ENCODE measurements around the gene CUL1.

The CUL1 gene

DNA sequence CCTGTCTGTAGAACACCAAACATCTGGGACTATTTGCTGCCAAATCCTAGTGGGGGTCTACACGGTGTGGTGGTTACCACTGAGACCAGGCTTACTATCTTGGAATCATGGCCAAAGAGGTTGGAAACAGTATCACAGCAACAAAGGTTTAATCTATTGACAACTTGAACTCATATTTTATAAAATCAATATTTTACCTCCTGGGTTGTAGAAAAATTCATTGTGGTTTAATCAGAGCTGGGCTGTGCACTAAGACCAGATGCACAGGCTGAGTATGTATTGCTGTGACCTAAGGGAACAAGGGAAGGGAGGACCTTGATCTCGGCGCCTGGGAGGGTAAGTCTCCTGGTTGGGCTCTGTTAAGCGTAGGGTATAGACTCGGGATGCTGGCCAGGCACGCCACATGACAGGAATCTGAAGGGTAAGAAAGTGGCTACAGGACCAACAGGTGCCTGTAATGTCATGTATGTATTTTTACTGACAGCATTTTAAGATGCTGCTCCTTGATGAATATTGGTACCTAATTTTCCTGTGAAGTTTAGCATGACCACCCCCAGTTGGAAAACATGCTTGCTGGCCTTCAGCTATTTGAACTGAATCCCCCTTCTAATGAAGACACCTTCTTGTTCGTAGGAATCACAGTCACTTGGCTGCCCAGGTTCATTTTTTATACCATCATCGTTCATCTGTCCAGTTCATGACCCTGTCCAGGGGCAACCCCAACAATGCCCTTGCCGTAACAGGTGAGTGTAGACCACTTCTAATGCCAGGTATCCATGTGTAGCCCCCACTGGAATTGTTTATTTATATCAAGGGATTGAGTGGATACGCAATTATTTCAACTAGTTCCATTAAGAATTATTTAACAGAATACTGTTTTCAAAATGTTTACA, 105.9 kb downstream of the CUL1 start:
- no peak for DNase-seq (ENCODE audit: low read depth, low spot score)

- no peak for DNase-seq (ENCODE audit: low read depth, low spot score)
Observed at GRCh38 chr7:148806187-148806586, 107.5 kb downstream of the CUL1 start.

GRCh38 chr7:148807436-148807835, 108.7 kb downstream of the CUL1 start:
- no peak for DNase-seq (ENCODE audit: low read depth, low spot score)

- no peak for DNase-seq (ENCODE audit: low read depth, low spot score)
Observed at GRCh38 chr7:148809856-148810255, 111.2 kb downstream of the CUL1 start.

DNA sequence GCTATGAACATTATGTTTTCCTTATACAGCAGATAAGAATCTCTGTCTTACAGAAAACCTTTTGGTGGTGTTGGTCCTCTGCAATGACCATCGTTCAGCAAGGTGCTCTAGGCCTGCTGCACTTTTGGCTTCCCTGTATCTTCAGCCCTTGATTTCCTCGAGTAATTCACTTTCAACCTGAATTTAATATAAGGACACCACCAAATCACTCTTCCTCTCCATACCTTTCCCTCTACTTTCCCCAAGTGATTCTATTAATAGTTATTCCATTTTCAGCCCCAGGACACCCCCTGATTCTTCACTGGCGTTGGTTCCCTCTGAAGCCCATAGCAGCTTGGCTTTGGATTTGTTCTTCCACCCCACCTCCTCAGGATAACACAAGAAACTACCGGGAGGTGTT, 113.2 kb downstream of the CUL1 start:
- no peak for DNase-seq (ENCODE audit: low read depth, low spot score)

GRCh38 chr7:148813890-148814289, 115.2 kb downstream of the CUL1 start:
- no peak for DNase-seq (ENCODE audit: low read depth, low spot score)

DNA sequence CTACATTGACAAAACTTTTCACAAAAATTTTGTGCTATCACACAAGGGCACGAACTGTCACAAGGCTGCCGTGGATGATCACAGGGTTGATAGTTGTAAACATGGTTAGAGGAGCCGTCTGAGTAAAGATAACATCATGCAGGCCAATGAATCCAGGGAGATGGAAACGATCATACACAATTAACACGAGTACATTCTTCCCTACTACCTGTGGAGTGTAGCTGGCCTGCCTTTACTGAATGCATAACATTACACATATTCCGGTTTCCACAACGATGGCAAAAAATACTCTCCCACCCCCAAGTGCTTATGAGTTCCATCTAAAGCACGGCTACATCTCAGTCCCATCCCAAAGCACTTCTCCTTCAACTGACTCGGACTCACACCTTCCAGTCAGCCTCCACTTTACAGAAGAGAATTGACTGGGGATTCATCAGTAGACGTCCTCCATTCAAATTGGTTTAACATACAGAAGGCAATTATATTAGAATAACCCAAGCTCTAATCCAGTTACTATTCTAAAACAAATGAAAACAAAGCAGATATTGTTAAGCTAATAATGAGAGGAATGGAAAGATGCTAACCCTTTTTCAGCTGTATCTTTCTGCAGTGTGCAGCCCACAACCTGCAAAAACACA, 116.3 kb downstream of the CUL1 start:
- no peak for DNase-seq (ENCODE audit: low read depth, low spot score)

DNA sequence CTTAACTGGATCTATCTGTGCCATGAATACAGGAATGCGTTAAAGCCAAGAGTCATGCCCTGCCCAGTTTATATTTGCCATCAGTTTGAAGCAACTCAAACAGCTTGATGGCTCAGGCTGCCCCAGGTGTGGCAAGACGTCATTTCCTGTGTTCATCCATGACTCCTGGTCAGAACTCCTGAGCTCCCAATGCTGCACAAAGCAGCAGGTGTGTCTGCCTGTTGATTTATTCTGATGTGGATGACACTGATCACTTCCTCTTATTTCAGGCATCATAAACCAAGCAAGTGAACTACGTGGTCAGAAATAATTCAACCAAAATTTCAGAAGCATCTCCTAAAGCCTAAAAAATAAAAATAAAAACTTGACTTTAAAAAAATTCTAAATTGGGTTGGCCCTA, 116.9 kb downstream of the CUL1 start:
- DNase-seq (ENCODE audit: low read depth, low spot score): no peak

GRCh38 chr7:148819697-148820360, 121.1 kb downstream of the CUL1 start:
- no peak for DNase-seq (ENCODE audit: low read depth, low spot score)

GRCh38 chr7:148821422-148821821, 122.7 kb downstream of the CUL1 start:
- DNase-seq (ENCODE audit: low read depth, low spot score): no peak

GRCh38 chr7:148824864-148825263, 126.2 kb downstream of the CUL1 start:
- no peak for DNase-seq (ENCODE audit: low read depth, low spot score)

- no peak for DNase-seq (ENCODE audit: low read depth, low spot score)
Observed at GRCh38 chr7:148825338-148825737, 126.6 kb downstream of the CUL1 start.

DNA sequence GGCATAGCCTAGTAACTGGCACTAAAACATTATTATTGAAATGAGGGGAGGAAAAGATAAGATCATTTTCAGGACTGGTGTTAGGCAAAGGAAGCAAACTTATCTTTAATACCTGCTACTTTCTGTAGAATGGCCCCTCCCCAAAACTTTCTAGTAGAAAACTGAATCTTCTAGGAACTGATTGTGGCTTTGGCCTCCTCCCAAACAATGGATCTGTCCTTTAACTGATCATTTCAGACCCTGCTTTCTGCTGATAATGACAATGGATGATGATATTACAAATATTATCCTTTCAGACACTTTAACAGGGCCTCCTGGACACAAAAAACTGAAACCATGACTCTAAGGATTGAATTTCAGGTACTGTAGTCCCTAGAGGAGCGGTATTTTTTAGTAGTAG, 130.3 kb downstream of the CUL1 start:
- DNase-seq (ENCODE audit: low read depth, low spot score): no peak

DNA sequence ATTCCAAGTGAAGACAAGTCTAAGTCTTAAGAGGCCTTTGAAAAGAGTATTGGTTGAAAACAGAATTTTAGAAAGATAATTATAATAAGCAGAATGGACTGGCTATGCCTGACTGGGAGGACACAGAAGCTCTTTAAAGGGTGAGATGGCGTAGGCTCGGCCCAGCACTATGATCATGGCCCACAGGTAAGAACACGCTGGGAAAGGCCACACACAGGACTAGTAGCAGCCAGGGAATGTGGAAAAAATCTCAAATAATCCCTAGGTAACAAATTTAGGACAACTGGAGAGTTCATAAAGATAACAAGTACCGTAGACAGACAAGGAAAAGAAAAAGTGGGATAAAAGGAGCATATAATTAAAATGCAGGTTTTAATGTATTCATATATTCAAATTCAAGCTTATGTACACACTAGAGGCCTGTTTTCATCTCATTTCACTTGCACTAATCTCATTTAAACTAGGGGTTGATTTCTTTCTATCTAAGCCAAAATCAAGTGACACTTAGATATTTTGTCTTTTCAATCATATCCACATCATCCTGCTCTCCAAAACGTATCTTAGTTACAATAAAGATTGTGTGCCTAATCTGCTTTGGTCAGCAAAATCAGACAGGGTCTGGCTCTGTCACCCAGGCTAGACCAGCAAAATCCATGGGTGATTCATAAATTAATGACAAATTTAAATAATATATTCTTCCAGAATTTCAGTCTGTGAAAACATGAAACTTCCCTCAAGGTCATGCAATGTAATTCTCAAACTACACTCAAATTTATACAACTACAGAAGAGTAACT, 132.4 kb downstream of the CUL1 start:
- DNase-seq (ENCODE audit: low read depth, low spot score): no peak

- no peak for DNase-seq (ENCODE audit: low read depth, low spot score)
Observed at GRCh38 chr7:148831782-148832181, 133.1 kb downstream of the CUL1 start.

GRCh38 chr7:148834605-148835004, 135.9 kb downstream of the CUL1 start:
- DNase-seq (ENCODE audit: low read depth, low spot score): no peak

GRCh38 chr7:148835854-148836253, 137.2 kb downstream of the CUL1 start:
- no peak for DNase-seq (ENCODE audit: low read depth, low spot score)

DNA sequence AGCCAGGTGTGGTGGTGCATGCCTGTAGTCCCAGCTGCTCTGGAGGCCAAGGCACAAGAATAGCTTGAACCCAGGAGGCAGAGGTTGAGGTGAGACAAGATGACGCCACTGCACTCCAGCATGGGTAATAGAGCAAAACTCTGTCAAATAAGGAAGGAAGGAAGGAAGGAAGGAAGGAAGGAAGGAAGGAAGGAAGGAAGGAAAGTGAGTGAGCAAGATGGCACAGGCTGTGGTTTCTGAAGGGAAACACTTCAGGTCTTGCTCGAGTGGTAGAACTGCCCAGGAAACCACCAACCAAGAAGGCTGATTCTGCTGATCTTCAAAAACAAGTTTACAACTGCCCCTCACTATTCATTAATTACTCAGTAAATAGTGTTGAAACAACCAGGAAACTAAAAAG, 140.2 kb downstream of the CUL1 start:
- no peak for DNase-seq (ENCODE audit: low read depth, low spot score)

DNA sequence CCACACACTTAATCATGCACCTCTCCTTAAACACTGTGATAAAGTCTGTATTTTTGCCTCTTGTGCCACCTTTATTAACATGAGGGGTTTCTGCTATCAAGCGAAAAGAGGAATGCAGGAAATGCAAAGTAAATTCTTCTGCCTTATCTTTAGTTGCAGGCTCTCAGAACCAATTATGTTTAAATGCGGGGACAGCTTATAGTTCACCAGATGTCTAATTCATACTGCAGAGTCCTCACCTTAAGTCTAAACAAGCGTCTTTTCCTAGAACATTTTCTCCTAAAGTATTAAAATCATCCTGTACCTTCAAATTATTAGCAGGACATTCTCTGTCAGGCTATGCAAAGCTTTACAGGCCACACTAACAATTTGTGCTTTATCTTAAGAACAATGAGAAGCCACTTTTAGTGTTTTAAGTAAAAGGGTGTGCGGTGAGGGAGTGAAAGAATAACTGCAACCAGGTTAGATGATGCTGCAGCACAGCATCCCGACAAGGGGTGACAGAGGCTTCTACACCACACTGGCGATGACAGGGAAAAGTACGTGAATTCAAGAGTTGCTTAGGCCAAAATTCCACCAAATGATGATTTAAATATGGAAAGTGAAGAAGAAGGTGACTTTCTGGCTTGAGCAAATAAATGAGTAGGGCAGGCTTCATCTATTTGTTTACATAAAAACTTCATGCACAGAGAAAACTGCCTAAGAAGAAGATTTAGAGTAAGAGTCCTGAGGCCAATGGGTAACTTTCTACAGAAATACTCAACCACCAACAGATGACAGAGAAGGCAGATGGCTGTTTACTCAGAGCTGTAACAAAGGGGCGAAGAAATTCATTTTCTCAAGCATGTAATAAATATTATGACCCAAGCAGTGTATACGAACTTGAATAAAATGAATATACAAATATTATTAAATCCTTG, 149.4 kb downstream of the CUL1 start:
- DNase-seq (ENCODE audit: low read depth, low spot score): no peak

GRCh38 chr7:148849393-148850098, 150.8 kb downstream of the CUL1 start:
- DNase-seq (ENCODE audit: low read depth, low spot score): no peak

All from smooth muscle cell of the brain vasculature (primary cell).